ENCODE data around the gene TXN.
"Not testable (repeated sequence)": the region's sequence is repeated elsewhere in the genome, so short reads cannot be mapped to it uniquely, and the experiment has no call there.

The TXN gene

GRCh38 chr9:110257097-110257841 is 962 bp upstream of the TXN start:
- DNase-seq (ENCODE audit: low read depth in 2 of 2), result no peak

GRCh38 chr9:110255463-110256379 is 586 bp downstream of the TXN start:
- DNase-seq (ENCODE audit: low read depth in 2 of 2), result no peak

- DNase-seq (ENCODE audit: low read depth in 2 of 2), result no peak
These were observed 1.3 kb downstream of the TXN start for GRCh38 chr9:110255034-110255462.

- no peak for DNase-seq (ENCODE audit: low read depth in 2 of 2)
These were observed 1.8 kb downstream of the TXN start for GRCh38 chr9:110254500-110254899.

GRCh38 chr9:110252509-110253139 is 3.7 kb downstream of the TXN start:
- DNase-seq (ENCODE audit: low read depth in 2 of 2), result no peak

GRCh38 chr9:110251770-110252169 is 4.5 kb downstream of the TXN start:
- DNase-seq (ENCODE audit: low read depth in 2 of 2), result not testable (repeated sequence)

- no peak for DNase-seq (ENCODE audit: low read depth in 2 of 2)
These were observed 5.1 kb downstream of the TXN start for GRCh38 chr9:110251212-110251611.

GRCh38 chr9:110249603-110250002 is 6.7 kb downstream of the TXN start:
- DNase-seq (ENCODE audit: low read depth in 2 of 2), result no peak

- DNase-seq (ENCODE audit: low read depth in 2 of 2), result no peak
These were observed 7.9 kb downstream of the TXN start for GRCh38 chr9:110248361-110248760.

GRCh38 chr9:110246214-110246613 is 10.1 kb downstream of the TXN start:
- no peak for DNase-seq (ENCODE audit: low read depth in 2 of 2)

GRCh38 chr9:110244616-110245015 is 11.7 kb downstream of the TXN start:
- no peak for DNase-seq (ENCODE audit: low read depth in 2 of 2)

- no peak for DNase-seq (ENCODE audit: low read depth in 2 of 2)
These were observed 14.4 kb downstream of the TXN start for GRCh38 chr9:110241858-110242321.

- DNase-seq (ENCODE audit: low read depth in 2 of 2), result no peak
These were observed 14.9 kb downstream of the TXN start for GRCh38 chr9:110241260-110241857.

GRCh38 chr9:110240198-110240597 is 16.1 kb downstream of the TXN start:
- DNase-seq (ENCODE audit: low read depth in 2 of 2), result no peak

GRCh38 chr9:110228321-110228720 is 28.0 kb downstream of the TXN start:
- no peak for DNase-seq (ENCODE audit: low read depth in 2 of 2)

- DNase-seq (ENCODE audit: low read depth in 2 of 2), result no peak
These were observed 31.7 kb downstream of the TXN start for GRCh38 chr9:110224583-110224982.

- DNase-seq (ENCODE audit: low read depth in 2 of 2), result no peak
These were observed 35.5 kb downstream of the TXN start for GRCh38 chr9:110220809-110221208.

- no peak for DNase-seq (ENCODE audit: low read depth in 2 of 2)
These were observed 38.6 kb downstream of the TXN start for GRCh38 chr9:110217656-110218099.

GRCh38 chr9:110214586-110215355 is 41.5 kb downstream of the TXN start:
- no peak for DNase-seq (ENCODE audit: low read depth in 2 of 2)

GRCh38 chr9:110214090-110214489 is 42.2 kb downstream of the TXN start:
- no peak for DNase-seq (ENCODE audit: low read depth in 2 of 2)
